Measurements from ENCODE around the gene CISD1.

Gene CISD1

GRCh38 chr10:58316874-58317273 is 47.9 kb downstream of the CISD1 start:
- no peak for DNase-seq

GRCh38 chr10:58318346-58318745 is 49.4 kb downstream of the CISD1 start:
- DNase-seq, result no peak

- DNase-seq, result no peak
Measured at GRCh38 chr10:58319599-58319998, 50.6 kb downstream of the CISD1 start.

GRCh38 chr10:58320351-58321049 is 51.5 kb downstream of the CISD1 start:
- DNase-seq, result no peak

- peak; percentile 66 for DNase-seq
Measured at GRCh38 chr10:58322072-58322834, 53.3 kb downstream of the CISD1 start.

- no peak for DNase-seq
Measured at GRCh38 chr10:58322835-58323209, 53.9 kb downstream of the CISD1 start.

- no peak for DNase-seq
Measured at GRCh38 chr10:58326967-58327381, 58.0 kb downstream of the CISD1 start.

- DNase-seq, result no peak
Measured at GRCh38 chr10:58328233-58328632, 59.3 kb downstream of the CISD1 start.

- DNase-seq, result no peak
Measured at GRCh38 chr10:58330431-58330830, 61.5 kb downstream of the CISD1 start.

- DNase-seq, result peak; percentile 11
Measured at GRCh38 chr10:58331646-58332045, 62.7 kb downstream of the CISD1 start.

GRCh38 chr10:58334817-58335305 is 65.9 kb downstream of the CISD1 start, which contains the start of gene UBE2D1:
Gene UBE2D1, plus strand, starts transcription at chr10:58335006. Its CDS starts 196 bp downstream, at chr10:58335202.
- peak; percentile 87 for DNase-seq

GRCh38 chr10:58335306-58336005 is 66.5 kb downstream of the CISD1 start:
- DNase-seq, result peak; percentile 12

- peak; percentile 13 for DNase-seq
Measured at GRCh38 chr10:58336242-58336641, 67.3 kb downstream of the CISD1 start.
